HEK293 (cell line): Measurements from ENCODE around the gene IMMP1L.
A peak's percentile ranks its signal among the peaks of the same experiment; 100 is the strongest.

ENCODE experiments used
- CTCF ChIA-PET: fragments of 350-600 bp; formaldehyde crosslinking; extraction: SDS; loops from one replicate; lab custom pipeline; 2021; ENCODE audit warnings: antibody characterized with exemption; lab: Yijun Ruan, JAX
- POLR2A ChIA-PET: fragments of 300-600 bp; formaldehyde crosslinking; extraction: SDS; loops from one replicate; lab custom pipeline; 2020; ENCODE audit warnings: antibody characterized with exemption, inconsistent platforms; lab: Yijun Ruan, JAX
- H3K27ac ChIP-seq: fragments of 200-500 bp; sonication (Bioruptor generic); 2 replicates; pipeline ENCODE4 v1.5.1; 2014; ENCODE audit warnings: low read depth, low read length, control low read depth, inconsistent platforms; ENCODE audit errors: extremely low read depth
- H3K36me3 ChIP-seq, 2 experiments: fragments of 200-500 bp in 1 of 2; sonication (Bioruptor generic) in 1 of 2; 1 replicate in 1 of 2; 2 replicates in 1 of 2; pipeline ENCODE4 v1.5.1; 2014 to 2017; ENCODE audit warnings: inconsistent platforms in 2 of 2, low read length in 2 of 2; ENCODE audit not compliant: control insufficient read depth in 2 of 2, insufficient read depth in 1 of 2
- H3K4me1 ChIP-seq: fragments of 200-500 bp; sonication (Bioruptor generic); 2 replicates; pipeline ENCODE4 v1.5.1; 2014; ENCODE audit warnings: mild to moderate bottlenecking, low read length, inconsistent platforms; ENCODE audit not compliant: control insufficient read depth, insufficient read depth
- H3K4me3 ChIP-seq: 2 replicates; pipeline ENCODE4 v1.5.1; 2011; ENCODE audit warnings: low read depth, mild to moderate bottlenecking, control low read depth, low read length, moderate library complexity
- H3K9me3 ChIP-seq: fragments of 200-500 bp; sonication (Bioruptor generic); 2 replicates; pipeline ENCODE4 v1.5.1; 2014; ENCODE audit warnings: low read depth, low read length, inconsistent platforms; ENCODE audit not compliant: control insufficient read depth, insufficient read depth
- FEZF1 ChIP-seq: fragments of 450-650 bp; formaldehyde crosslinking; IDR thresholded peaks from 2 replicates; pipeline ENCODE4 v1.5.1; 2016; ENCODE audit warnings: missing biosample characterization, missing genetic modification characterization
- GFI1B ChIP-seq: fragments of 450-650 bp; formaldehyde crosslinking; IDR thresholded peaks from 2 replicates; pipeline ENCODE4 v1.5.1; 2016; ENCODE audit warnings: missing biosample characterization, missing genetic modification characterization
- GLI2 ChIP-seq: fragments of 450-650 bp; formaldehyde crosslinking; IDR thresholded peaks from 2 replicates; pipeline ENCODE4; 2017; ENCODE audit warnings: missing biosample characterization, missing genetic modification characterization, low read depth, borderline replicate concordance
- HOXD13 ChIP-seq: sonication (generic); formaldehyde crosslinking; IDR thresholded peaks from 2 replicates; pipeline ENCODE4 v1.8.0; 2022; ENCODE audit warnings: missing genetic modification reagents, borderline replicate concordance
- MYNN ChIP-seq: fragments of 450-650 bp; formaldehyde crosslinking; IDR thresholded peaks from 2 replicates; pipeline ENCODE4 v1.5.1; 2016; ENCODE audit warnings: missing biosample characterization, missing genetic modification characterization, borderline replicate concordance
- PRDM4 ChIP-seq: fragments of 450-650 bp; formaldehyde crosslinking; IDR thresholded peaks from 2 replicates; pipeline ENCODE4 v1.5.1; 2017; ENCODE audit warnings: missing biosample characterization, missing genetic modification characterization
- SALL2 ChIP-seq: fragments of 450-650 bp; formaldehyde crosslinking; IDR thresholded peaks from 2 replicates; pipeline ENCODE4 v1.5.0; 2017; ENCODE audit warnings: missing biosample characterization, mild to moderate bottlenecking, missing genetic modification characterization, borderline replicate concordance
- SP7 ChIP-seq: fragments of 450-650 bp; formaldehyde crosslinking; IDR thresholded peaks from 2 replicates; pipeline ENCODE4 v1.5.1; 2016; ENCODE audit warnings: missing biosample characterization, missing genetic modification characterization
- YY1 ChIP-seq: fragments of 450-650 bp; formaldehyde crosslinking; IDR thresholded peaks from 2 replicates; pipeline ENCODE4 v1.5.1; 2018; ENCODE audit warnings: missing biosample characterization, missing genetic modification characterization
- ZNF112 ChIP-seq: fragments of 450-650 bp; formaldehyde crosslinking; IDR thresholded peaks from 2 replicates; pipeline ENCODE4 v1.5.0; 2017; ENCODE audit warnings: missing biosample characterization, missing genetic modification characterization
- ZNF157 ChIP-seq: fragments of 450-650 bp; formaldehyde crosslinking; IDR thresholded peaks from 2 replicates; pipeline ENCODE4 v1.5.1; 2016; ENCODE audit warnings: missing biosample characterization, missing genetic modification characterization
- ZNF169 ChIP-seq: fragments of 450-650 bp; formaldehyde crosslinking; IDR thresholded peaks from 2 replicates; pipeline ENCODE4 v1.5.1; 2016; ENCODE audit warnings: missing biosample characterization, missing genetic modification characterization
- ZNF184 ChIP-seq: fragments of 450-650 bp; IDR thresholded peaks from 2 replicates; pipeline ENCODE4 v1.5.1; 2018; ENCODE audit warnings: missing biosample characterization, mild to moderate bottlenecking, missing genetic modification characterization
- ZNF2 ChIP-seq: fragments of 450-650 bp; formaldehyde crosslinking; IDR thresholded peaks from 2 replicates; pipeline ENCODE4 v1.5.1; 2016; ENCODE audit warnings: missing biosample characterization, missing genetic modification characterization
- ZNF266 ChIP-seq: fragments of 450-650 bp; formaldehyde crosslinking; IDR thresholded peaks from 2 replicates; pipeline ENCODE4 v1.5.1; 2016; ENCODE audit warnings: missing biosample characterization, missing genetic modification characterization, low read depth
- ZNF280D ChIP-seq: fragments of 450-650 bp; formaldehyde crosslinking; IDR thresholded peaks from 2 replicates; pipeline ENCODE4 v1.5.1; 2016; ENCODE audit warnings: missing biosample characterization, missing genetic modification characterization
- ZNF341 ChIP-seq: fragments of 450-650 bp; formaldehyde crosslinking; IDR thresholded peaks from 2 replicates; pipeline ENCODE4; 2016; ENCODE audit warnings: low read depth, missing biosample characterization, missing genetic modification characterization
- ZNF513 ChIP-seq: fragments of 450-650 bp; IDR thresholded peaks from 2 replicates; pipeline ENCODE4 v1.5.1; 2018; ENCODE audit warnings: missing biosample characterization, missing genetic modification characterization
- ZNF596 ChIP-seq: fragments of 450-650 bp; IDR thresholded peaks from 2 replicates; pipeline ENCODE4 v1.5.0; 2018; ENCODE audit warnings: missing biosample characterization, mild to moderate bottlenecking, missing genetic modification characterization, moderate library complexity
- ZNF677 ChIP-seq: fragments of 450-650 bp; IDR thresholded peaks from 2 replicates; pipeline ENCODE4 v1.5.0; 2018; ENCODE audit warnings: missing biosample characterization, mild to moderate bottlenecking, missing genetic modification characterization, moderate library complexity
- ZNF837 ChIP-seq: fragments of 450-650 bp; formaldehyde crosslinking; IDR thresholded peaks from 2 replicates; pipeline ENCODE4 v1.5.1; 2016; ENCODE audit warnings: missing biosample characterization, missing genetic modification characterization

The IMMP1L gene

GRCh38 chr11:31437742-31438435 is 71.5 kb downstream of the IMMP1L start:
- TF ChIP-seq ZNF184 (tag by site-specific recombination) = peak; percentile 93
- TF ChIP-seq ZNF513 (tag by site-specific recombination) = no peak
- ChIA-PET CTCF (no interaction called here), POLR2A (no interaction called here)
- Histone ChIP-seq H3K4me1 (no peaks in the 10 kb centered on the region), H3K27ac (no peak overlapping the region), H3K36me3 (peaks cover 0 to 4% of the 10 kb centered on the region in 2 experiments; a peak in 1 of 3 replicates), H3K9me3 (no peaks in the 10 kb centered on the region), H3K4me3 (no peak overlapping the region)

GRCh38 chr11:31433851-31434250 is 75.6 kb downstream of the IMMP1L start:
- no peak overlapping the region for H3K4me3 ChIP-seq
- ChIA-PET POLR2A (no interaction called here), CTCF (no interaction called here)
- no peak overlapping the region for H3K27ac ChIP-seq
- TF ChIP-seq GLI2 (tag by site-specific recombination) = no peak
- no peak for TF ChIP-seq ZNF266
- no peak for TF ChIP-seq SALL2 (tag by site-specific recombination)
- TF ChIP-seq HOXD13 (CRISPR knock-in tag) = no peak
- TF ChIP-seq ZNF169 (tag by site-specific recombination) = no peak
- no peak for TF ChIP-seq PRDM4 (tag by site-specific recombination)
- no peak for TF ChIP-seq ZNF341
- TF ChIP-seq FEZF1 = no peak
- no peak for TF ChIP-seq ZNF2 (tag by site-specific recombination)
- no peak for TF ChIP-seq MYNN (tag by site-specific recombination)
- no peak for TF ChIP-seq ZNF112 (tag by site-specific recombination)
- no peak for TF ChIP-seq SP7
- H3K4me1 ChIP-seq = no peaks in the 10 kb centered on the region
- peaks cover 0 to 18% of the 10 kb centered on the region in 2 experiments; a peak in 2 of 3 replicates for H3K36me3 ChIP-seq
- H3K9me3 ChIP-seq = no peaks in the 10 kb centered on the region

- Histone ChIP-seq H3K9me3 (no peaks in the 10 kb centered on the region), H3K4me1 (peaks cover 3% of the 10 kb centered on the region; the same call in 1 of the 2 replicates)
- TF ChIP-seq ZNF677 = no peak
- TF ChIP-seq, all 188 proteins: peak for 0
- peaks cover 0 to 8% of the 10 kb centered on the region in 2 experiments; a peak in 1 of 3 replicates for H3K36me3 ChIP-seq
- H3K4me3 ChIP-seq = no peak overlapping the region
- no peak overlapping the region for H3K27ac ChIP-seq
- ChIA-PET POLR2A (no interaction called here), CTCF (interaction anchor here (0.6 kb wide), 2 partner anchors 217 to 450 kb away, joined by 3 read pairs; no protein-coding TSS in a partner anchor)
Observed at GRCh38 chr11:31424652-31425051, 84.8 kb downstream of the IMMP1L start.

GRCh38 chr11:31422703-31423102 is 86.7 kb downstream of the IMMP1L start:
- Histone ChIP-seq H3K4me3 (no peak overlapping the region), H3K27ac (no peak overlapping the region), H3K4me1 (peaks cover 3% of the 10 kb centered on the region; the same call in 1 of the 2 replicates), H3K36me3 (no peaks in the 10 kb centered on the region), H3K9me3 (no peaks in the 10 kb centered on the region)
- CTCF ChIA-PET = no interaction called here
- POLR2A ChIA-PET = no interaction called here
- TF ChIP-seq ZNF157 (tag by site-specific recombination) (no peak), GFI1B (tag by site-specific recombination) (no peak), ZNF280D (tag by site-specific recombination) (no peak), ZNF837 (tag by site-specific recombination) (no peak), YY1 (tag by site-specific recombination) (no peak), ZNF596 (tag by site-specific recombination) (no peak)
